Neural cell (in vitro differentiated cells): ENCODE results near the gene GALNT2.

Source experiments
- CTCF ChIP-seq: fragments of 450-650 bp; IDR thresholded peaks from 2 replicates; pipeline ENCODE4 v1.5.1; 2014; ENCODE audit warnings: antibody characterized with exemption, mild to moderate bottlenecking, moderate library complexity; ENCODE audit not compliant: poor library complexity, severe bottlenecking
- EP300 ChIP-seq: fragments of 450-650 bp; conservative IDR thresholded peaks from 2 replicates; pipeline ENCODE4 v1.6.1; 2014; ENCODE audit warnings: antibody characterized with exemption, mild to moderate bottlenecking, moderate library complexity; ENCODE audit not compliant: poor library complexity, severe bottlenecking
- POLR2AphosphoS5 ChIP-seq: IDR thresholded peaks from 2 replicates; pipeline ENCODE4 v1.6.1; 2012

GRCh38 chr1:230228236-230228897 lies 161.3 kb downstream of the GALNT2 start:
- TF ChIP-seq CTCF (no peak), POLR2AphosphoS5 (no peak), EP300 (no peak)
